NCI-H526 treated with DMSO at 0.1 percent for 48 hours (cell line): ENCODE data around the gene CSGALNACT2.

ENCODE experiments used
- DNase-seq: peaks from one replicate; lab custom pipeline; 2025; lab: John Stamatoyannopoulos, UW

CSGALNACT2 gene

DNA sequence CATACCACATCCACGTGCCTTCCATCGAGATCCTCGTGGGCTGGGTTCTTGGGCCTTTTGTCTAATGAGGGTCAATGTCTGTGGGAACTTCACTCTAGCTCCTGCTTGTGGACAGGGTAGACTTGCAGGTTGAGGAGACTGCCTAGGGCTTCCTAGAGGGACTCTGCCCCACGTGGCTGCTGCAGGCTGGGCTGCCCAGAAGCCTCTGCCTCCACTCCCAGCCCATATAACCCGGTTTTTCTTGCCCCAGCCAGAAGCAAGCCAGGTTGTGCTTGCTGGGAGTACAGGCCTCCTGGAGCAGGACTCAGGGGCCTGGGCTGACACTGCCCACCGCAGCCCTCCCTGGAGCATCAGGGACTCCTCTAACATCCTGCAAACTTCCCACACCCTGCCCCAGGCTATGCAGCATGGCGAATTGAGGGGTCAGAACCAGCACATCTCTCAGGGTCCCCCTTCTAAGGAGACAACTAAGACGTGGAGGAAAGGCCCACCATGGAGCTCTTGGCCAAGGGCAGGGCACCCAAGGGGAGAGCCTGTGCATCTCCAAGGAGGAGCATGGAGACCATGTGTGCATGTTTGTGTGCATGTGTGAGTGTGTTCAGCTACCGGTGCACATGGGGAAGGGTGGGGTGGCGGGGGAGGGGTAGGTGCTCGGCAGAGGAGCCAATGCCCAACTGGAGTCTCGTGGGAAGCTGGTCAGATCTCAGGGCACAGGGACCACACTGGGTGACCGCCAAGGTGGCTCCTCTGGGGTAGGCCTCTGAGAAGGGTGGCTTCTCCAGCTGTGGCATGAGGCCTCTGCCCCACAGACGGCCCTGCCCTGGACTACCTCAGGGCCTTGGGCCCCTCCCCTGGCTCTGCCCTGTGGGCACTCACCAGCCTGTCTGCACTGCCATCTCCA lies 66.0 kb downstream of the CSGALNACT2 start:
- DNase-seq: no peak

GRCh38 chr10:43204943-43205671 lies 66.9 kb downstream of the CSGALNACT2 start:
- no peak for DNase-seq

DNA sequence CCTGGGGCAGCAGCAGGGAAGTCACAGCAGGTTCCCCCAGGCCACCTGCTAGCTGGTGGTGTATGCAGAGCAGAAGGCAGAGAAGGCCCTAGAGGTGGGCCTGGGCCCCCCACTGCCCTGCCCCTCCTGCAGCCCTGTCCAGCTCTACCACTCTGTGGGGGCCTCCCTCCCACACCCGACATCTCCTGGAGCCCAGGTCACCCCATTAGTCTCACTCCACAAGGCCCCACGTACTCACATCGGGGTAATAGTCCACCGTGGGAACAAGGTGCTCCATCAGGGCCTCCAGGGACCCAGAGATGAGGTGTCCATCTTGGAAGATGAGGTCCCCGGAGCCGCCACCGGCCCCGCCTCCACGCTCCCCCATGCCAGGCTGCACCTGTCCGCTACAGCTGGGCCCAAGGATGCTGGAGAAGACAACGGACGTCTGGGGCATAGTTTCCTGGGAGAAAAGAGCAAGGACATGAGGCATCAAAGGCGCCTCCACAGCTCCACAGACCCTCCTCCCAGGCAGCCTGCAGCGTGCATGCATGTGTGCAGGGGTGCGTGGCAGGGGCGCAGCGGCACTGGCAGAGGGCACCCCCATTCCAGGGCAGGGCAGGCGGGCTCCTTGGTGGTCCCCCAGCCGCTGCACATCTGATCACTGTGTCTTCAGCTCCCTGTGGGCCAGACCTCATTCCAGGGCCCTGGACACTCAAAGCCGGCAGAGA lies 67.6 kb downstream of the CSGALNACT2 start:
- DNase-seq: no peak

GRCh38 chr10:43206391-43207235 lies 68.4 kb downstream of the CSGALNACT2 start:
- DNase-seq: no peak

- no peak for DNase-seq
Observed at GRCh38 chr10:43208147-43209073, 70.2 kb downstream of the CSGALNACT2 start.

GRCh38 chr10:43209074-43209455 lies 70.8 kb downstream of the CSGALNACT2 start:
- no peak for DNase-seq

DNA sequence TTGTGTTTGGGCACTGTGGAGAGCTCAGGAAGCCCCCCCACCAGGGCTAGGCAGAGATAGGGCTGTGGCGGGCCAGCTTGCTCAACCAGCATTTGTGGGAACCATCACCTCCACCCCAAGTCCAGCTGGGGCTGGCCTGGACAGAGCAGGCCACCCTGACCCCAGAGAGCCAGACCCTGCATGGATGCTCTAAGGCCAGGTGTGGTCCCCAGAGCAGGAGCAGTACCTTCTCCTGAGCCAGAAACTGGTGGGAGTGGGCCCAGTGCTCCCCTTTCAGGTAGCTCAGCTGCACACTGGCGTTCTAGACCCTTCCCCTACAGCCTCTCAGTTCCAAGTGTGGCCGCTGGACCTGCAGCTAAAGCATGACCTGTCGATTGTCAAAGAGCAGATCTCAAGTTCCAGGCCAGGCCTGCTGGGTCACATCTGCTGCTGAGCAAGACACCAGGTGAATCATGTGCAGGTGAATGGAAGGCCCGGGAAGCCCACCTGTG lies 71.5 kb downstream of the CSGALNACT2 start:
- DNase-seq: no peak

GRCh38 chr10:43210556-43210955 lies 72.3 kb downstream of the CSGALNACT2 start:
- DNase-seq: no peak

- no peak for DNase-seq
Observed at GRCh38 chr10:43211030-43211429, 72.8 kb downstream of the CSGALNACT2 start.

- DNase-seq: no peak
Observed at GRCh38 chr10:43211431-43212042, 73.3 kb downstream of the CSGALNACT2 start.

DNA sequence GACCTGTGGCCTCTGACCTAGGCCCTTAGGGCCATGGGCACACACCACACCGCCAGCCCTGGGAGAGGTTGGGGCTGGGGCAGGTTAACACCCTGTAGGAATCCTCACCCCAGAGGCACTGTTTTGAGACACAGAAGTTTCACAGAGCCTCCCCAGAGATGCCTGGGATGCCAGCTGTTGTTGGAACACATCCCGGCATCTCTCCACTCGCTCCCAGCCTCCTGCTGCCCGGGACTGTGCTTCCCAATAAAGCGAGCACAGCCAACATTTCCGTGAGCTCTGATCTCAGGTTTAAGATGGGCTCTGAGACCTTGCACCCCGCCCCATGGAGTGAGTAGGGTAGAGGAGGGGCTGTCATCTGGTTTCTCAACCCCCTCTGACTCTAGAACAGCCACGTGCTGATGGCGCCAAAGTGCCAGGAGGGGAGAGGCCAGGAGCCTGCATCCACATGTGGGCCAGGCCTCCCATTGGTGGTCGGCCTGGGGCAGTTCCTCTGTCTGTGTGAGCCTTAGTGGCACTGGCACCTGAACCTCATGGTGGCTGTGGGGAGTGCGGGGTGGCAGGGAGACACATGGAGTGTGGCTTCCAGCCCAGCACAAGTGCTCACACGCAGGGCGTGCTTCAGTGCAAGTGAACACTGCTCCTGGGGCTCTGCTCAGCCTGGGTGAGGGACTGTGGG lies 73.9 kb downstream of the CSGALNACT2 start:
- no peak for DNase-seq

GRCh38 chr10:43214071-43214955 lies 76.1 kb downstream of the CSGALNACT2 start:
- no peak for DNase-seq

- DNase-seq: no peak
Observed at GRCh38 chr10:43214956-43215561, 76.8 kb downstream of the CSGALNACT2 start.

- no peak for DNase-seq
Observed at GRCh38 chr10:43215758-43216455, 77.7 kb downstream of the CSGALNACT2 start.

DNA sequence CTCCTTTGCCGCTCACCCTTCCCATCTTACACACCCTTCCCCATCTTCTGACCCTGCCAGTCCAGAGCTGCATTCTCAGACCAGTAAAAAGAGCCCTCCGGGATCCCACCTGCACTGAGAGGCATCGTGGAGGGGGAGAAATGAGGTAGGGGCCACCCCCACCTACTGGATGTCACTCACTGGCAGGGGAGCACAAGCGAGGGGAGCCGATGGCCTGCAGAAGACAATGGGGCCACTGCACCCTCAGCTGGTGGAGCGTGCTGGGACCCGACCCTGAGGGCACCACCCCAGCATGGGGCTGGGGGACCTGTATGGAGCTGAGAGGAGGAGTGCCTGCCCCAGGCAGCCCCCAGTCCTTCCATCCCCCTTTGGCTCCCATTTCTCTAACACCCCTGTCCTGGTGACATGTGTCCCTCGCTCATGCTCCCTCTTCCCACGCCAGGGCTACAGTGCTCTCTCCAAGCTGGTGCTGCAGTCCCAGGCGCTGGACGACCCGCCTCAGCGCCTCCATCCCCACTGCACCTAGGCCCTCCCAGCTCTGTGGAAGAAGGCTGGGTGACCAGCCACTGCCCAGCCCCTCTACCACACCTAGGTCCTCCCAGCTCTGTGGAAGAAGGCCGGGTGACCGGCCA lies 78.8 kb downstream of the CSGALNACT2 start:
- no peak for DNase-seq

GRCh38 chr10:43217563-43218205 lies 79.4 kb downstream of the CSGALNACT2 start:
- DNase-seq: no peak
